ENCODE data around the gene GTF3C2.

Gene GTF3C2

GRCh38 chr2:27380626-27381545 is 24.3 kb upstream of the GTF3C2 start, which contains the start of gene ZNF513:
ZNF513 (minus strand) TSS chr2:27380734; CDS start chr2:27380526, 208 bp downstream.
- peak; percentile 69 for DNase-seq (ENCODE audit: low read depth)
- H3K4me3 ChIP-seq (ENCODE audit: low read depth, low read length): peak within 1 kb of the TSS; percentile 67
- no peak for TF ChIP-seq CTCF (IDR thresholded peaks at IDR 0.05; ENCODE audit: low read depth, low read length, missing control alignments)

DNA sequence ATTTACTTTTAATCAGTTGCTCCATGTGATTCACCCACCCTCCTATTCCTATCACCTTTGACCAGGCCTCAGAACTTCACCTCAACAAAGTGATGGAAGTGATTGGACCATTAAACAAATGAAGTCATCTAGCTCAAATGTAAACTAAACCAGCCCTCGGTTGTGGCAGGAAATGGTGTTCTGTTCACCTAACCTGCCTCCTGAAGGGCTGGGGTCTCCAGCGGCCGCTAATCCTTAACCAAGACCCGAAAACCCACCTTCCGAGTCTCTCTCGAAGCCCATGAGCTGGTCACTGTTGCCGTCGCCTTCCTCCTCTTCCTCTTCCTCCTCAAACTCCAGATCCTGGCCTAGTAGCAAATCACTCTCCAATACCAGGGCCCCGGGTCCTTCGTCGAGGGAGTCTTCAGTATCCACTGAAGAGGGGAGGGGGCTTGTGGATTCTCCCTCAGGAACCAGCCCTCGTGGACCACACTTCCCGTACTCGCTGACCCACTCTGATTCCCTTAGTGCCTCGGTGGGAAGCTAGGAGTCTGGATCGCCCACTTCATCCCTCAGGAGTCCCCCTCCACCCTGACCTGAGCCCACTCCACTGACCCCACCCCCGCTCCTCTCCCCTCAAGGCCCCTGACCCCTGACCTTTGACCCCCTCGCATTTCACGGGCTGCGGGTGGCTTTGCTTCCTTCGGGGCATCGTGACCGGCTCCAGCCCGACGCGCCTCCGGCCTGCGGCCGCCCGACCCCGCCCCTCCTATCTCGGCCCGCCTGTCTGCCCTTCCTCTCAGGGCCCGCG is 23.5 kb upstream of the GTF3C2 start:
- TF ChIP-seq CTCF (IDR thresholded peaks at IDR 0.05; ENCODE audit: low read depth, low read length, missing control alignments): no peak
- peak overlapping the region; percentile 67 for H3K4me3 ChIP-seq (ENCODE audit: low read depth, low read length)
- DNase-seq (ENCODE audit: low read depth): no peak

- H3K4me3 ChIP-seq (ENCODE audit: low read depth, low read length): peak overlapping the region; percentile 67
- no peak for DNase-seq (ENCODE audit: low read depth)
- TF ChIP-seq CTCF (IDR thresholded peaks at IDR 0.05; ENCODE audit: low read depth, low read length, missing control alignments): no peak
Measured at GRCh38 chr2:27379383-27379835, 22.8 kb upstream of the GTF3C2 start.

- TF ChIP-seq CTCF (IDR thresholded peaks at IDR 0.05; ENCODE audit: low read depth, low read length, missing control alignments): no peak
- H3K4me3 ChIP-seq (ENCODE audit: low read depth, low read length): no peak overlapping the region
- DNase-seq (ENCODE audit: low read depth): no peak
Measured at GRCh38 chr2:27378809-27379290, 22.3 kb upstream of the GTF3C2 start.

DNA sequence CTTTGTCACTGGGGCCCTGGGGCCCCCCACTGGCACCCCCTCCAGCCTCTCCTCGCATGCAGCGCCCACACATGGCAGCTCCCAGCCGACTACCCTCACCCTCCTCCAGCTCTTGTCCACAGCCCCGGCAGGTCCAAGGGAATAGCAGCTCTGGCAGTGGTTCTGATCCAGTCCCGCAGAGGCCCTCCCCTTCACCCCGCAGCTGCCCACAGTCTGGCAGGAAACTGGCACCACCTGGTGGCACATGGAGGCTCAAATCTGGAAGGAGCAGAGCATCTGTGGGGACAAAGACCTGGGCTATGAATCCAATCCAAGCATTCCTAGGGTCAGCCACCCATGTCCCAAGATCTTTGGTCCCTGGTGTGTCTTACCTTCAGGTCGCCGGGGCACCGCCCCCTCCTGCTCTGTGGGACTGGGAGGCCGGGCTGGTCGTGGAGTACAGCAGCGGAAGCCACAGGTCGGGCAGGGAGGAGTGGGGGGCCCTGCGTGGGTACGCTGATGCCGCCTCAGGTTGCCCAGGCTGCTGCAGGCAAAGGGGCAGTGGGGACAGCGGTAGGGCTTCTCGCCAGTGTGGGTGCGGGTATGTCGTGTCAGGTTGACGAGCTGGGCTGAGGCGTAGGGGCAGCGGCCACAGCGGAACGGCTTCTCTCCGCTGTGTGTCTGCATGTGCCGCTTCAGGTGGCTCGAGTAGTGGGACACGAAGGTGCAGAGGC is 21.7 kb upstream of the GTF3C2 start:
- no peak for DNase-seq (ENCODE audit: low read depth)

More for the DNA sequence above, 21.7 kb upstream of the GTF3C2 start:
- H3K4me3 ChIP-seq (ENCODE audit: low read depth, low read length): no peak overlapping the region
- TF ChIP-seq CTCF (IDR thresholded peaks at IDR 0.05; ENCODE audit: low read depth, low read length, missing control alignments): peak; percentile 18

Measured in GM12864 (cell line).